Measurements from ENCODE around the gene ADAMTS17. TPM values are rescaled to one million over a fixed set of nuclear protein-coding genes. Genes with fewer than 3 reads are reported as not detected.
"Not testable (repeated sequence)": the region's sequence is repeated elsewhere in the genome, so short reads cannot be mapped to it uniquely, and the experiment has no call there.

ADAMTS17 gene
- total RNA-seq, 1 experiment from 2014 or later: 1.6 TPM

- CTCF ChIA-PET: no interaction called here
- no peaks in the 10 kb centered on the region for H3K9me3 ChIP-seq (ENCODE audit: control insufficient read depth, insufficient read depth, low read depth, low read length)
- H3K4me1 ChIP-seq (ENCODE audit: control insufficient read depth, insufficient read depth, low read length): no peaks in the 10 kb centered on the region
- H3K36me3 ChIP-seq (ENCODE audit: control insufficient read depth, insufficient read depth, low read length): no peaks in the 10 kb centered on the region
- H3K27ac ChIP-seq (ENCODE audit: low read length): no peak overlapping the region
- intact Hi-C loops (cut with micrococcal nuclease; ENCODE audit: unreplicated experiment): no loop called here
- in situ Hi-C loops (cut with HindIII; ENCODE audit: low pct_unique_long_range_greater_than_20kb, low sequenced_read_pairs): no loop called here
- H3K27me3 ChIP-seq (ENCODE audit: control insufficient read depth, insufficient read depth, low read length): no peaks in the 10 kb centered on the region
- TF ChIP-seq TCF7L2 (IDR thresholded peaks at IDR 0.05; ENCODE audit: low read depth, low read length) (no peak), CTCF (IDR thresholded peaks at IDR 0.05) (no peak), POLR2AphosphoS5 (IDR thresholded peaks at IDR 0.05; ENCODE audit: low read depth, low read length) (no peak), SIN3A (IDR thresholded peaks at IDR 0.05; ENCODE audit: borderline replicate concordance, insufficient read depth, low read depth, low read length) (no peak), REST (IDR thresholded peaks at IDR 0.05; ENCODE audit: insufficient read depth in 1 of 2, low read depth in 2 of 2, low read length in 1 of 2) (no peak)
- DNase-seq (ENCODE audit: low read depth, low spot score) (no peak), ATAC-seq (no peak)
- no TSS peak for BruUV-seq (replicated peaks)
- POLR2A ChIA-PET: no interaction called here
- H3K4me3 ChIP-seq (ENCODE audit: low read depth in 2 of 2, low read length in 2 of 2): no peak overlapping the region
These were observed 249.7 kb downstream of the ADAMTS17 start for GRCh38 chr15:100092034-100092433.

- ChIA-PET CTCF (no interaction called here), POLR2A (interaction anchor here (0.7 kb wide), 1 partner anchor 744 kb away, joined by 9 read pairs; no protein-coding TSS in a partner anchor)
- Histone ChIP-seq H3K4me1 (ENCODE audit: control insufficient read depth, insufficient read depth, low read length) (no peaks in the 10 kb centered on the region), H3K27me3 (ENCODE audit: control insufficient read depth, insufficient read depth, low read length) (no peaks in the 10 kb centered on the region), H3K9me3 (ENCODE audit: control insufficient read depth, insufficient read depth, low read depth, low read length) (no peaks in the 10 kb centered on the region), H3K4me3 (ENCODE audit: low read depth in 2 of 2, low read length in 2 of 2) (no peak overlapping the region), H3K36me3 (ENCODE audit: control insufficient read depth, insufficient read depth, low read length) (no peaks in the 10 kb centered on the region), H3K27ac (ENCODE audit: low read length) (no peak overlapping the region)
- no TSS peak for BruUV-seq (replicated peaks)
- TF ChIP-seq TCF7L2 (IDR thresholded peaks at IDR 0.05; ENCODE audit: low read depth, low read length): no peak
- TF ChIP-seq SIN3A (IDR thresholded peaks at IDR 0.05; ENCODE audit: borderline replicate concordance, insufficient read depth, low read depth, low read length): no peak
- no peak for TF ChIP-seq REST (IDR thresholded peaks at IDR 0.05; ENCODE audit: insufficient read depth in 1 of 2, low read depth in 2 of 2, low read length in 1 of 2)
- TF ChIP-seq CTCF (IDR thresholded peaks at IDR 0.05): no peak
- TF ChIP-seq POLR2AphosphoS5 (IDR thresholded peaks at IDR 0.05; ENCODE audit: low read depth, low read length): no peak
- intact Hi-C loops (cut with micrococcal nuclease; ENCODE audit: unreplicated experiment): no loop called here
- DNase-seq (ENCODE audit: low read depth, low spot score) (no peak), ATAC-seq (no peak)
- in situ Hi-C loops (cut with HindIII; ENCODE audit: low pct_unique_long_range_greater_than_20kb, low sequenced_read_pairs): no loop called here
These were observed 251.4 kb downstream of the ADAMTS17 start for GRCh38 chr15:100090411-100090810.

- H3K4me3 ChIP-seq (ENCODE audit: low read depth in 2 of 2, low read length in 2 of 2); H3K27me3 ChIP-seq (ENCODE audit: control insufficient read depth, insufficient read depth, low read length); H3K36me3 ChIP-seq (ENCODE audit: control insufficient read depth, insufficient read depth, low read length); BruUV-seq (replicated peaks); H3K4me1 ChIP-seq (ENCODE audit: control insufficient read depth, insufficient read depth, low read length); H3K9me3 ChIP-seq (ENCODE audit: control insufficient read depth, insufficient read depth, low read depth, low read length); intact Hi-C loops (cut with micrococcal nuclease; ENCODE audit: unreplicated experiment); CTCF ChIA-PET; H3K27ac ChIP-seq (ENCODE audit: low read length); in situ Hi-C loops (cut with HindIII; ENCODE audit: low pct_unique_long_range_greater_than_20kb, low sequenced_read_pairs); POLR2A ChIA-PET; DNase-seq (ENCODE audit: low read depth, low spot score); ATAC-seq: not testable (repeated sequence)
These were observed 257.5 kb downstream of the ADAMTS17 start for GRCh38 chr15:100084042-100084821.
